Measurements from ENCODE around the gene EML6. TPM values are rescaled to one million over a fixed set of nuclear protein-coding genes. Genes with fewer than 3 reads are reported as not detected.

The EML6 gene
- total and polyA plus RNA-seq, 2 of the 8 experiments (the other 6 are each of a cell fraction or from before 2014, with no cell fraction given) = 1.2 to 1.6 TPM

GRCh38 chr2:54964816-54965215 lies 241.4 kb downstream of the EML6 start:
- DNase-seq (ENCODE audit: low read depth in 1 of 2, low spot score in 2 of 2) = no peak
- Histone ChIP-seq H4K91ac (replicated peaks; ENCODE audit: insufficient read length, low read length) (no peak overlapping the region), H2BK5ac (ENCODE audit: low read depth, low read length) (no peak overlapping the region), H2BK120ac (replicated peaks; ENCODE audit: low read depth, low read length) (no peak overlapping the region), H2BK15ac (ENCODE audit: low read length) (no peak overlapping the region), H3K9me3 (ENCODE audit: insufficient read depth in 2 of 2, low read depth in 1 of 2, low read length in 1 of 2) (no peaks in the 10 kb centered on the region), H2BK12ac (ENCODE audit: low read depth, low read length) (0 out of 2 replicates have a peak overlapping the region, but pooled peaks have one; percentile 39), H3K4me1 (replicated peaks in 1 of 4; ENCODE audit: control insufficient read depth in 3 of 4, insufficient read depth in 4 of 4, low read length in 3 of 4) (peaks cover 0 to 3% (median 1%) of the 10 kb centered on the region in 4 experiments; a peak in 2 of 7 replicates), H3K18ac (ENCODE audit: extremely low read depth, low read length) (no peak overlapping the region), H3K23ac (ENCODE audit: insufficient read length) (no peak overlapping the region), H3K79me2 (ENCODE audit: control insufficient read depth in 1 of 2, insufficient read depth in 2 of 2, low read length in 2 of 2) (no peaks in the 10 kb centered on the region), H3K14ac (ENCODE audit: insufficient read length) (no peak overlapping the region), H3K56ac (replicated peaks; ENCODE audit: insufficient read length, low read depth, low read length) (no peak overlapping the region), H3K4me2 (ENCODE audit: insufficient read depth in 1 of 2, low read depth in 2 of 2, low read length in 2 of 2) (no peak overlapping the region), H2BK20ac (ENCODE audit: low read length) (no peak overlapping the region), H2AK5ac (ENCODE audit: low read depth, low read length) (no peak overlapping the region), H3K27me3 (replicated peaks in 1 of 4; ENCODE audit: control insufficient read depth in 3 of 4, extremely low read depth in 1 of 4, insufficient read depth in 3 of 4, low read length in 3 of 4) (no peaks in the 10 kb centered on the region), H3K4ac (replicated peaks; ENCODE audit: insufficient read length, low read depth, low read length) (no peak overlapping the region), H3K4me3 (ENCODE audit: extremely low read depth in 1 of 4, insufficient read depth in 2 of 4, low read depth in 3 of 4, low read length in 4 of 4) (no peak overlapping the region), H3K27ac (ENCODE audit: low read depth, low read length) (no peak overlapping the region), H4K20me1 (replicated peaks in 1 of 2; ENCODE audit: control insufficient read depth in 1 of 2, insufficient read depth in 2 of 2, low read length in 2 of 2) (no peaks in the 10 kb centered on the region), H3K9ac (replicated peaks in 1 of 4; ENCODE audit: extremely low read depth in 1 of 4, low read depth in 3 of 4, low read length in 3 of 4) (no peak overlapping the region), H3K36me3 (ENCODE audit: control insufficient read depth in 2 of 4, insufficient read depth in 4 of 4, low read length in 3 of 4) (no peaks in the 10 kb centered on the region), H4K5ac (ENCODE audit: insufficient read length, low read depth, low read length) (no peak overlapping the region), H2AFZ (ENCODE audit: low read length) (no peak overlapping the region), H3K79me1 (ENCODE audit: low read depth, low read length) (no peaks in the 10 kb centered on the region; the same call in 1 of the 2 replicates), H3K23me2 (ENCODE audit: low read depth, low read length) (no peaks in the 10 kb centered on the region), H4K8ac (ENCODE audit: extremely low read depth, insufficient read depth, low read length) (no peak overlapping the region)
- ChIA-PET POLR2A (ENCODE audit: partially characterized antibody) (interaction anchor here (0.8 kb wide), 1 partner anchor 9 kb away, joined by 3 read pairs; no protein-coding TSS in a partner anchor), CTCF (ENCODE audit: partially characterized antibody) (interaction anchor here (0.8 kb wide), 2 partner anchors 10 to 12 kb away, joined by 3 read pairs; no protein-coding TSS in a partner anchor)
- 86% methylated on average over 4 of the region's 4 CpGs; no CpG with 5 or more reads in 1 of the 2 experiments for WGBS, 2 experiments (ENCODE audit: extremely low coverage in 1 of 2, insufficient coverage in 1 of 2, insufficient read length in 1 of 2, insufficient replicate concordance in 2 of 2, low coverage in 1 of 2, low lambda C conversion rate in 2 of 2, missing lambda C conversion rate in 1 of 2)
- TF ChIP-seq TEAD4 (IDR thresholded peaks at IDR 0.05; ENCODE audit: low read depth, low read length) (no peak), EGR1 (IDR thresholded peaks at IDR 0.05; ENCODE audit: borderline replicate concordance, low read depth, low read length) (no peak), CREB1 (IDR thresholded peaks at IDR 0.05) (no peak), SAP30 (IDR thresholded peaks at IDR 0.05; ENCODE audit: insufficient read depth, insufficient replicate concordance, low read length) (no peak), HDAC2 (IDR thresholded peaks at IDR 0.05; ENCODE audit: borderline replicate concordance in 1 of 2, low read depth in 2 of 2, low read length in 2 of 2) (no peak), E2F6 (IDR thresholded peaks at IDR 0.05) (no peak), RFX5 (IDR thresholded peaks at IDR 0.05; ENCODE audit: borderline replicate concordance, low read depth, low read length) (no peak), CEBPB (IDR thresholded peaks at IDR 0.05; ENCODE audit: low read depth, low read length) (no peak), SUZ12 (IDR thresholded peaks at IDR 0.05; ENCODE audit: low read length) (no peak), TCF12 (IDR thresholded peaks at IDR 0.05; ENCODE audit: low read depth, low read length) (no peak), CHD2 (IDR thresholded peaks at IDR 0.05; ENCODE audit: low read length) (no peak)
- FAIRE-seq = no peak
